HepG2 (cell line): ENCODE results near the gene MYORG. TPM values are rescaled to one million over a fixed set of nuclear protein-coding genes. Genes with fewer than 3 reads are reported as not detected.

Source experiments
- BCL3 ChIP-seq: sonication (generic); formaldehyde crosslinking; IDR thresholded peaks from 2 replicates; pipeline ENCODE4 v1.5.1; 2020; ENCODE audit warnings: mild to moderate bottlenecking, missing genetic modification reagents, moderate library complexity
- CEBPB ChIP-seq: IDR thresholded peaks from 2 replicates; pipeline ENCODE4 v1.6.1; 2011; ENCODE audit warnings: low read depth, low read length, improper control_type of control experiment, borderline replicate concordance
- ETV6 ChIP-seq: sonication (generic); formaldehyde crosslinking; conservative IDR thresholded peaks from 2 replicates; pipeline ENCODE4 v1.4.0; 2020; ENCODE audit warnings: missing genetic modification reagents
- HNRNPLL ChIP-seq: fragments of 200-400 bp; formaldehyde crosslinking; IDR thresholded peaks from 2 replicates; pipeline ENCODE4 v1.6.1; 2017; ENCODE audit warnings: mild to moderate bottlenecking, low read depth, low read length; ENCODE audit not compliant: poor library complexity, severe bottlenecking
- HOXA9 ChIP-seq: sonication (generic); formaldehyde crosslinking; IDR thresholded peaks from 2 replicates; pipeline ENCODE4 v1.8.1; 2022; ENCODE audit warnings: missing genetic modification reagents, mild to moderate bottlenecking, moderate library complexity, borderline replicate concordance
- LBX2 ChIP-seq: sonication (generic); formaldehyde crosslinking; IDR thresholded peaks from 2 replicates; pipeline ENCODE4 v1.5.0; 2020; ENCODE audit warnings: missing genetic modification reagents, mild to moderate bottlenecking, borderline replicate concordance
- MTERF4 ChIP-seq: sonication (generic); formaldehyde crosslinking; IDR thresholded peaks from 2 replicates; pipeline ENCODE4 v1.8.0; 2023; ENCODE audit warnings: mild to moderate bottlenecking, missing genetic modification reagents
- NAIF1 ChIP-seq: sonication (generic); formaldehyde crosslinking; IDR thresholded peaks from 2 replicates; pipeline ENCODE4 v1.5.0; 2020; ENCODE audit warnings: mild to moderate bottlenecking, missing genetic modification reagents, borderline replicate concordance
- SSRP1 ChIP-seq: IDR thresholded peaks from 2 replicates; pipeline ENCODE4 v1.6.1; 2016; ENCODE audit warnings: control low read depth
- U2AF1 ChIP-seq: fragments of 200-400 bp; formaldehyde crosslinking; optimal IDR thresholded peaks from 2 replicates; pipeline ENCODE3; 2017; ENCODE audit warnings: mild to moderate bottlenecking, low read depth, low read length
- ZBTB10 ChIP-seq: sonication (generic); formaldehyde crosslinking; IDR thresholded peaks from 2 replicates; pipeline ENCODE4 v1.4.0; 2020; ENCODE audit warnings: missing genetic modification reagents, borderline replicate concordance
- ZNF30 ChIP-seq: sonication (generic); formaldehyde crosslinking; IDR thresholded peaks from 2 replicates; pipeline ENCODE4 v1.5.0; 2020; ENCODE audit warnings: mild to moderate bottlenecking, missing genetic modification reagents
- ZNF547 ChIP-seq: sonication (generic); formaldehyde crosslinking; IDR thresholded peaks from 2 replicates; pipeline ENCODE4 v1.5.1; 2020; ENCODE audit warnings: mild to moderate bottlenecking, missing genetic modification reagents
- ZNF614 ChIP-seq: IDR thresholded peaks from 2 replicates; pipeline ENCODE4 v1.6.1; 2018; ENCODE audit warnings: missing biosample characterization, missing genetic modification reagents, inconsistent platforms, borderline replicate concordance
- ZNF747 ChIP-seq: sonication (generic); formaldehyde crosslinking; IDR thresholded peaks from 2 replicates; pipeline ENCODE4 v1.8.1; 2023; ENCODE audit warnings: missing genetic modification reagents, mild to moderate bottlenecking, borderline replicate concordance
- ZSCAN30 ChIP-seq: sonication (generic); formaldehyde crosslinking; IDR thresholded peaks from 2 replicates; pipeline ENCODE4 v1.5.0; 2020; ENCODE audit warnings: mild to moderate bottlenecking, missing genetic modification reagents
- polyA plus RNA-seq, 8 experiments: library from polyadenylated mRNA; depleted of rRNA in 3 of 8; stranded (reverse) in 7 of 8; unstranded in 1 of 8; fragments of >200 nt; fragmentation: Illumina TruSeq in 4 of 8; extraction: Trizol in 4 of 8; gene quantifications; 2 replicates each; pipeline versions ENCODE4 v1.2.1 to v1.2.3, GENCODE V29; 2011 to 2016; ENCODE audit warnings: low read depth in 4 of 8, missing spikeins in 1 of 8, mixed read lengths in 1 of 8; ENCODE audit not compliant: insufficient read depth in 1 of 8
- total RNA-seq, 5 experiments: library from RNA; depleted of rRNA; stranded (reverse); fragments of >200 nt; fragmentation: Illumina TruSeq; extraction: Trizol; gene quantifications; 2 replicates each; pipeline ENCODE4 v1.2.3, GENCODE V29; 2016; ENCODE audit warnings: low read depth in 1 of 5
- TF ChIP-seq, protein P1 (sequence below), 2 experiments: sonication (generic) in 1 of 2; formaldehyde crosslinking in 1 of 2; IDR thresholded peaks; 2 replicates each; pipeline versions ENCODE4 v1.4.0 to v1.6.1; 2018 to 2020; ENCODE audit warnings: missing genetic modification reagents in 2 of 2, borderline replicate concordance in 1 of 2, low read depth in 1 of 2, mild to moderate bottlenecking in 1 of 2, missing biosample characterization in 1 of 2
- TF ChIP-seq, protein P2 (sequence below): sonication (generic); formaldehyde crosslinking; conservative IDR thresholded peaks from 2 replicates; pipeline ENCODE4 v1.8.0; 2022; ENCODE audit warnings: missing genetic modification reagents

MYORG gene
- total and polyA plus RNA-seq, 2 of the 13 experiments (the other 11 are each of a cell fraction or from before 2014, with no cell fraction given) = 11.1 to 22.4 TPM

- TF ChIP-seq ZBTB10 (CRISPR knock-in tag) = no peak
- TF ChIP-seq, protein P1, sequence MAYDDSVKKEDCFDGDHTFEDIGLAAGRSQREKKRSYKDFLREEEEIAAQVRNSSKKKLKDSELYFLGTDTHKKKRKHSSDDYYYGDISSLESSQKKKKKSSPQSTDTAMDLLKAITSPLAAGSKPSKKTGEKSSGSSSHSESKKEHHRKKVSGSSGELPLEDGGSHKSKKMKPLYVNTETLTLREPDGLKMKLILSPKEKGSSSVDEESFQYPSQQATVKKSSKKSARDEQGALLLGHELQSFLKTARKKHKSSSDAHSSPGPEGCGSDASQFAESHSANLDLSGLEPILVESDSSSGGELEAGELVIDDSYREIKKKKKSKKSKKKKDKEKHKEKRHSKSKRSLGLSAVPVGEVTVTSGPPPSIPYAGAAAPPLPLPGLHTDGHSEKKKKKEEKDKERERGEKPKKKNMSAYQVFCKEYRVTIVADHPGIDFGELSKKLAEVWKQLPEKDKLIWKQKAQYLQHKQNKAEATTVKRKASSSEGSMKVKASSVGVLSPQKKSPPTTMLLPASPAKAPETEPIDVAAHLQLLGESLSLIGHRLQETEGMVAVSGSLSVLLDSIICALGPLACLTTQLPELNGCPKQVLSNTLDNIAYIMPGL (CRISPR knock-in tag; IDR thresholded peaks at IDR 0.05; ENCODE audit: borderline replicate concordance in 1 of 2, low read depth in 1 of 2) = peak; percentile 28 to 55; a peak in 1 of 4 replicates
- no peak for TF ChIP-seq SSRP1 (CRISPR knock-in tag)
- no peak for TF ChIP-seq CEBPB
- TF ChIP-seq HOXA9 (CRISPR knock-in tag) = no peak
- peak; percentile 24 for TF ChIP-seq ZNF547
- peak; percentile 70 for TF ChIP-seq HNRNPLL
- no peak for TF ChIP-seq MTERF4 (CRISPR knock-in tag)
- peak; percentile 9; the same call in 1 of the 2 replicates for TF ChIP-seq ETV6 (CRISPR knock-in tag)
- TF ChIP-seq ZSCAN30 (CRISPR knock-in tag) = no peak
- TF ChIP-seq BCL3 (CRISPR knock-in tag) = no peak; the same call in 1 of the 2 replicates
- TF ChIP-seq NAIF1 (CRISPR knock-in tag) = no peak
- peak; percentile 57 for TF ChIP-seq U2AF1
- TF ChIP-seq LBX2 (CRISPR knock-in tag) = 0 out of 2 replicates have a peak, but pooled peaks have one; percentile 36
- no peak; the same call in 1 of the 2 replicates for TF ChIP-seq ZNF614
- TF ChIP-seq, protein P2, sequence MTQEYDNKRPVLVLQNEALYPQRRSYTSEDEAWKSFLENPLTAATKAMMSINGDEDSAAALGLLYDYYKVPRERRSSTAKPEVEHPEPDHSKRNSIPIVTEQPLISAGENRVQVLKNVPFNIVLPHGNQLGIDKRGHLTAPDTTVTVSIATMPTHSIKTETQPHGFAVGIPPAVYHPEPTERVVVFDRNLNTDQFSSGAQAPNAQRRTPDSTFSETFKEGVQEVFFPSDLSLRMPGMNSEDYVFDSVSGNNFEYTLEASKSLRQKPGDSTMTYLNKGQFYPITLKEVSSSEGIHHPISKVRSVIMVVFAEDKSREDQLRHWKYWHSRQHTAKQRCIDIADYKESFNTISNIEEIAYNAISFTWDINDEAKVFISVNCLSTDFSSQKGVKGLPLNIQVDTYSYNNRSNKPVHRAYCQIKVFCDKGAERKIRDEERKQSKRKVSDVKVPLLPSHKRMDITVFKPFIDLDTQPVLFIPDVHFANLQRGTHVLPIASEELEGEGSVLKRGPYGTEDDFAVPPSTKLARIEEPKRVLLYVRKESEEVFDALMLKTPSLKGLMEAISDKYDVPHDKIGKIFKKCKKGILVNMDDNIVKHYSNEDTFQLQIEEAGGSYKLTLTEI (CRISPR knock-in tag) = no peak
- no peak for TF ChIP-seq ZNF30 (CRISPR knock-in tag)
- TF ChIP-seq ZNF747 (CRISPR knock-in tag) = no peak
Observed at GRCh38 chr9:34328987-34329832, 47.5 kb downstream of the MYORG start, which contains the start of the genes KIF24 and NUDT2 (continued).
